PFSK-1 (cell line): ENCODE results near the gene F3.

ENCODE experiments used
- FOXP2 ChIP-seq: optimal IDR thresholded peaks from 2 replicates; pipeline ENCODE3; 2011; ENCODE audit warnings: borderline replicate concordance, control low read depth, inconsistent platforms; ENCODE audit not compliant: insufficient read depth; ENCODE audit errors: extremely low read length, extremely low read depth
- POLR2AphosphoS5 ChIP-seq: IDR thresholded peaks from 2 replicates; pipeline ENCODE4 v1.6.1; 2012; ENCODE audit warnings: low read depth, mild to moderate bottlenecking, control low read depth, low read length, moderate library complexity
- SIN3A ChIP-seq: IDR thresholded peaks from 2 replicates; pipeline ENCODE4 v1.6.1; 2012; ENCODE audit warnings: mild to moderate bottlenecking, low read length, moderate library complexity, borderline replicate concordance; ENCODE audit not compliant: insufficient read depth
- TAF1 ChIP-seq: IDR thresholded peaks from 2 replicates; pipeline ENCODE4 v1.6.1; 2012; ENCODE audit warnings: low read length, control low read depth, borderline replicate concordance; ENCODE audit not compliant: insufficient read depth
- TF ChIP-seq, protein P1 (sequence below), 2 experiments: IDR thresholded peaks; 2 replicates each; pipeline versions ENCODE4 v1.6.1 to v1.8.0; 2011 to 2012; ENCODE audit warnings: low read depth in 2 of 2, low read length in 2 of 2, control low read depth in 1 of 2, inconsistent platforms in 1 of 2, mild to moderate bottlenecking in 1 of 2, moderate library complexity in 1 of 2; ENCODE audit not compliant: insufficient read depth in 1 of 2

Gene F3

DNA sequence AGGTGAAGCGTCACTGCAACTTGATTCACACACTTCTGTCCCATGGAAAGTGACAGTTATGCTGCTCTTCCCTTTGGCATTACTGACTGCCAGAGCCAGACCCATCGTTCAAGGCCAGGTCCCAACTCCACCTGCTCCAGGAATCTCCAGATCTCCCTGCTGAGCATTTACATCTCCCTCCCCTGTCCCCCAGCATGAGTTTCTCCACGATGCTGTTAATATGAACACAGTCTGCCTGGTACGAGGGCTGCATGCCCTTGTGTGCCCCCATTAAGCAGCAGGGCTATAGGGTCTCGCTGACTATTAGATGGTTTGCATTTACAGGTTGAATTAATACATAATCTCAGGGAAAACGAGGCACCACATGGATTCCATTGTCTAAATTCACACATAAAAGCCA lies 4.3 kb downstream of the F3 start:
- TF ChIP-seq SIN3A, result no peak

DNA sequence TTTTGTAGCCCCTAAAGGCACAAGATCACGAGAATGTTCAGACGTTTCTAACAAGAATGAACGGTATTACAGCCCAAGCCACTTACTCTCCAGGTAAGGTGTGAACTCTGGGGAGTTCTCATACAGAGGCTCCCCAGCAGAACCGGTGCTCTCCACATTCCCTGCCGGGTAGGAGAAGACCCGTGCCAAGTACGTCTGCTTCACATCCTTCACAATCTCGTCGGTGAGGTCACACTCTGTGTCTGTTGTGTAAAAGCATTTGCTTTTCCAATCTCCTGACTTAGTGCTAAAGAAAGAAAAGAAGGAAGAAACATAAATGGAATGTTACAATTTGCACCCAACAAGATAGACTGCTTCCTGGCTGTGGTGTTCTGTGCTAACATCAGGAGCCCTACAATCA lies 5.7 kb downstream of the F3 start:
- TF ChIP-seq, protein P1, sequence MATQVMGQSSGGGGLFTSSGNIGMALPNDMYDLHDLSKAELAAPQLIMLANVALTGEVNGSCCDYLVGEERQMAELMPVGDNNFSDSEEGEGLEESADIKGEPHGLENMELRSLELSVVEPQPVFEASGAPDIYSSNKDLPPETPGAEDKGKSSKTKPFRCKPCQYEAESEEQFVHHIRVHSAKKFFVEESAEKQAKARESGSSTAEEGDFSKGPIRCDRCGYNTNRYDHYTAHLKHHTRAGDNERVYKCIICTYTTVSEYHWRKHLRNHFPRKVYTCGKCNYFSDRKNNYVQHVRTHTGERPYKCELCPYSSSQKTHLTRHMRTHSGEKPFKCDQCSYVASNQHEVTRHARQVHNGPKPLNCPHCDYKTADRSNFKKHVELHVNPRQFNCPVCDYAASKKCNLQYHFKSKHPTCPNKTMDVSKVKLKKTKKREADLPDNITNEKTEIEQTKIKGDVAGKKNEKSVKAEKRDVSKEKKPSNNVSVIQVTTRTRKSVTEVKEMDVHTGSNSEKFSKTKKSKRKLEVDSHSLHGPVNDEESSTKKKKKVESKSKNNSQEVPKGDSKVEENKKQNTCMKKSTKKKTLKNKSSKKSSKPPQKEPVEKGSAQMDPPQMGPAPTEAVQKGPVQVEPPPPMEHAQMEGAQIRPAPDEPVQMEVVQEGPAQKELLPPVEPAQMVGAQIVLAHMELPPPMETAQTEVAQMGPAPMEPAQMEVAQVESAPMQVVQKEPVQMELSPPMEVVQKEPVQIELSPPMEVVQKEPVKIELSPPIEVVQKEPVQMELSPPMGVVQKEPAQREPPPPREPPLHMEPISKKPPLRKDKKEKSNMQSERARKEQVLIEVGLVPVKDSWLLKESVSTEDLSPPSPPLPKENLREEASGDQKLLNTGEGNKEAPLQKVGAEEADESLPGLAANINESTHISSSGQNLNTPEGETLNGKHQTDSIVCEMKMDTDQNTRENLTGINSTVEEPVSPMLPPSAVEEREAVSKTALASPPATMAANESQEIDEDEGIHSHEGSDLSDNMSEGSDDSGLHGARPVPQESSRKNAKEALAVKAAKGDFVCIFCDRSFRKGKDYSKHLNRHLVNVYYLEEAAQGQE (IDR thresholded peaks at IDR 0.05; ENCODE audit: insufficient read depth in 1 of 2, low read depth in 2 of 2, low read length in 2 of 2), result no peak
- TF ChIP-seq SIN3A (no peak), POLR2AphosphoS5 (no peak), TAF1 (no peak), FOXP2 (no peak)

- no peak for TF ChIP-seq POLR2AphosphoS5
- TF ChIP-seq, protein P1 (IDR thresholded peaks at IDR 0.05; ENCODE audit: insufficient read depth in 1 of 2, low read depth in 2 of 2, low read length in 2 of 2), result no peak
- no peak for TF ChIP-seq SIN3A
- no peak for TF ChIP-seq TAF1
- TF ChIP-seq FOXP2, result no peak
Observed at GRCh38 chr1:94535095-94535494, 6.5 kb downstream of the F3 start.

DNA sequence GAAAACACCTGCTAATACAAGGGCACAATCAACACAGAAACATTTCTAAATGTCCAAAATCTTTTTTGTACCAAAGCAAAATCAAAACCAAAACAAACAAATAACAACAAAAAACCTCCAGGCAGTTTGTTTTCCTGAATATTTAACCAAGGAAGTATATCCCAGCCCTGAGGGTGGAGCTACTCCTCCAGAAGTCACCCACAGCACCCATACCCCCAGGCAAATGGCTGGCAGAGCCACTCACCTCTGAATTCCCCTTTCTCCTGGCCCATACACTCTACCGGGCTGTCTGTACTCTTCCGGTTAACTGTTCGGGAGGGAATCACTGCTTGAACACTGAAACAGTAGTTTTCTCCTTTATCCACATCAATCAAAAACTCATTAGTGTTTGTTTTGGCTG lies 9.5 kb downstream of the F3 start:
- TF ChIP-seq FOXP2 (no peak), SIN3A (no peak), POLR2AphosphoS5 (no peak), TAF1 (no peak)
- TF ChIP-seq, protein P1 (IDR thresholded peaks at IDR 0.05; ENCODE audit: insufficient read depth in 1 of 2, low read depth in 2 of 2, low read length in 2 of 2), result no peak

DNA sequence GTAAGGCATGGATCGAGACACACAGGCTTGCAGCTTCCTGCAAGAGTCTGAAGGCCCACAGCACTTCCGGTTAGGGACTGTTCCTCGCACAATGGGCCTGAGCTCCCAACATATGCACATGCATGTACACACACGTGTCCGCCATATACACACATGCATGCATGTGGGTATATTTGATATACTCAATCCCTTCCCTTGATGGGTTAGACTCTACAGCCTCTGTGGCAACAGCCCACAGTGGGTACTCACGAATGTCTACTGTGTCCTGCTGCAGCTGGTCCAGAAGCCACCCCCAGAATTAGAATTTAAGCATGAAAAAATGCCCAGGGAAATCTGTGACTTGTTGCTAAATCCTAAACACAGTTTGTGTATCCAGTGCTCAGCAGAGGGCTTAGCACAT lies 9.9 kb downstream of the F3 start:
- TF ChIP-seq, protein P1 (IDR thresholded peaks at IDR 0.05; ENCODE audit: insufficient read depth in 1 of 2, low read depth in 2 of 2, low read length in 2 of 2), result no peak
- TF ChIP-seq TAF1 (no peak), FOXP2 (no peak), POLR2AphosphoS5 (no peak), SIN3A (no peak)

DNA sequence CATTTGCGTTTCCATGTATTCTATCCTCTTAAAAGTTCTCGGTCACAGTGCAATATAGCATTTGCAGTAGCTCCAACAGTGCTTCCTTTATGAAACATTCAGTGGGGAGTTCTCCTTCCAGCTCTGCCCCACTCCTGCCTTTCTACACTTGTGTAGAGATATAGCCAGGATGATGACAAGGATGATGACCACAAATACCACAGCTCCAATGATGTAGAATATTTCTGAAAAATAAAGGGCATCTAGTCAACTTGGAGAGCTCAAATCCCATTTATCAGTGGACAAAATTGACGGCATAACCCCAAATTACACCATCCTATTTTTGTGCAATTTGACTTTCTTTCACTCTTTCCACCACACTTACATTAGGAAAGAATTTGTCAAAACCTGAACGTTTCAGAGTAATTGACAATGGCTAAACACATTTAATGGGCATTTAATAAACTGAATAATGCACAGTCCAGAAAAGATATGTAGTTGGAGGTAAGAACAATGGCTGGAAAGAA lies 11.1 kb downstream of the F3 start:
- TF ChIP-seq TAF1 (no peak), FOXP2 (no peak), POLR2AphosphoS5 (no peak), SIN3A (no peak)
- TF ChIP-seq, protein P1 (IDR thresholded peaks at IDR 0.05; ENCODE audit: insufficient read depth in 1 of 2, low read depth in 2 of 2, low read length in 2 of 2), result no peak
